ELF-1 (cell line): Measurements from ENCODE around the gene YPEL2.
A peak's percentile ranks its signal among the peaks of the same experiment; 100 is the strongest.
"Not testable (repeated sequence)": the region's sequence is repeated elsewhere in the genome, so short reads cannot be mapped to it uniquely, and the experiment has no call there.

Source experiments
- DNase-seq: peaks from one replicate; pipeline ENCODE4 v3.0.0-alpha.2; 2016; ENCODE audit warnings: low read depth, low spot score

YPEL2 gene, protein sequence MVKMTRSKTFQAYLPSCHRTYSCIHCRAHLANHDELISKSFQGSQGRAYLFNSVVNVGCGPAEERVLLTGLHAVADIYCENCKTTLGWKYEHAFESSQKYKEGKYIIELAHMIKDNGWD

DNA sequence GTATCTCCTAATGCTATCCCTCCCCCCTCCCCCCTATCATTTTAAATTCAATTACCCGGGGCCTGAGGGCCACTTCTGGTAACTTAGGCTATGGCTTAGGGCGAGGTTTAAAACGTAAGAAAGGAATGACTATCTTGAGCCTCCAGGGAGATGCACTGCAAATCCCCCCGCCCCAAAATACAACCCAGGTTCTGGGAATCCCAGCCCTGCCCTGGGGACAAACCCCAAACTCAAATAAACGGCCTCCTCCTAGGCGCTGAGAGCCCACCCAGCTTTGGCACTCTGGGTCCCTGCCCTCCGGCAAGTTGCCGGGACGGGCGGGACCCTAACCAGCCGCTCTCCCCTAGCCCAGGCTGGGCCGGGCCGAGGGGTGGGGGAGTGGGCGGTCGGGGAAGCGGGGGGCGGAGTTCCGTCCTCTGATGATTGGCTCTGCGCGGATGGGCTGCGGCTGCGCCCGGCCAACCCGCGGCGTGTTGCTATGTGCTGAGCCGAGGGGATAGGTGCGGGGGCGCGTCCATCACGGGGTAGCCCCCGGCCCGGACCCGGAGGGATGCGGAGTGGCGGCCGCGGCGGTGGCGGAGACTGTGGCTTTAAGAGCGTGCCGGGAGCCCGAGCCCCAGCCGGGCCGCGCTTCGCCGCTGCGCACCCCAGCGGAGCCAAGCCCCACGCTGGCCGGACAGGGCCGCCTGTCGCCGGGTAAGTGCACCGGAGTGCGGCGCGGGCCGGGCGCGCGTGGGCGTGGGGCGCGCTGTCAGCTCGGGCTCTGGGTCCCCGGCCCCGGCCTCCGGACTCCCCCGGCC, at the start of gene YPEL2:
YPEL2 (plus strand) TSS at position 527 of the 800 bp plus-strand sequence. CDS start 21,755 bp downstream, outside the sequence.
- peak; percentile 96 for DNase-seq

DNA sequence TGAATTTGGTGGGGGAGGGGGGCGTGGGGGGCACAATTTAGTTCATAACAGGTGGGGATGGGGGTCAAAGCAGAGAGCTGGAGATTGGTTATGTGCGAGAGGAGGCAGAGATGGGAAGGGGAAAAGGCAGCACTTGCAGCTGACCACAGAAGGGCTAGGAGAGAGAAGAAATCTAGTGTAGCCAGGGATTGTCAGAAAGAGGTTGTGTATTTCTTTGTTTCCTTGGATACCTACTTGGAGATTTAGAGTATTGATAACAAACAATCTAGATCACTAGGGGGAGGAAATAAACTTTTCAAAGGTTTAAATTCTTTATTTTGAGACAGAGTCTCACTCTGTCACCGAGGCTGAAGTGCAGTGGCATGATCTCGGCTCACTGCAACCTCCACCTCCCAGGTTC, 47.1 kb upstream of the YPEL2 start:
- DNase-seq, result no peak

DNA sequence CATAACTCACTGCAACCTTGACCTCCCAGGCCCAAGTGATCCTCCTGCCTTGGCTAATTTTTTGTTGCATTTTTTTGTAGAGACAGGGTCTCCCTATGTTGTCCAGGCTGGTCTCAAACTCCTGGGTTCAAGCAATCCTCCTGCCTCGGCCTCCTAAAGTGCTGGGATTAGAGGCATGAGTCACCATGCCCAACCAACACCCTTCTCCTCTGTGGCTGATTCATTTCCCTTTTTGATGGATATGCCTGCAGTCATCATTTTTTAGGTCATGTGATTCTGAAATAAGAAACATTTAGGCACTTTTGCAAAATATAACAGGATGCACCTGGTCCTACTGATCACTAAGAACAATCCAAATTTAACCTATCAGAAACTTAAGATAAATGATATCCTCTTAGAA, 44.0 kb upstream of the YPEL2 start:
- DNase-seq, result no peak

DNA sequence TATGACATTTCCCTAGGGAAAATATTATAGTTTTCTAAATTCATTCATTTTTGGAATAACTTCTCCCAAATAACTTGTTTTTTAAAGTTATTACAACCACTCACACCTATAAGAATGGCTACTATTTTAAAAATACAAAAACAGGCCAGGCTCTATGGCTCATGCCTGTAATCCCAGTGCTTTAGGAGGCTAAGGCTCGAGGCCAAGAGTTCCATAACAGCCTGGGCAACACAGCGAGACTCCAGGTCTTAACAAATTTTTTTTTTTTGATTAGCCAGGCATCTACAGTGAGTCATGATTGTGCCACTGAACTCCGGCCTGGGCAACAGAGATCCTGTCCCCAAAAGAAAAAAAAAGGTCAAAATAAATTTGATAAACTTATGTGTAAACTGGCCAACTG, 43.6 kb upstream of the YPEL2 start:
- no peak for DNase-seq

DNA sequence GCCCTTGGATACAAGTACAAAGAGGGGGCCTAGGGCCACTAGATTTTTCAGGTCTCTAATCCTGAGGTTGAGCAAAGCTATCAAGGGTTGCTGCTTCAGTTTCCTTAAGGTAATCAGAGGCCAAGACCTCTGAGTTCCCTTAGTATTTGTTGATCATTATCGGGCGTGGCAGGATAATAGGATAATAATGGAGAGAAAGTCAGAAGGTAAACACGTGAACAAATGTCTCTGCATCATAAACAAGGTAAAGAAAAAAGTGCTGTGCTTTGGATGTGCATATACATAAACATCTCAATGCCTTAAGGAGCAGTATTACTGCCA, 41.5 kb upstream of the YPEL2 start:
- no peak for DNase-seq

DNA sequence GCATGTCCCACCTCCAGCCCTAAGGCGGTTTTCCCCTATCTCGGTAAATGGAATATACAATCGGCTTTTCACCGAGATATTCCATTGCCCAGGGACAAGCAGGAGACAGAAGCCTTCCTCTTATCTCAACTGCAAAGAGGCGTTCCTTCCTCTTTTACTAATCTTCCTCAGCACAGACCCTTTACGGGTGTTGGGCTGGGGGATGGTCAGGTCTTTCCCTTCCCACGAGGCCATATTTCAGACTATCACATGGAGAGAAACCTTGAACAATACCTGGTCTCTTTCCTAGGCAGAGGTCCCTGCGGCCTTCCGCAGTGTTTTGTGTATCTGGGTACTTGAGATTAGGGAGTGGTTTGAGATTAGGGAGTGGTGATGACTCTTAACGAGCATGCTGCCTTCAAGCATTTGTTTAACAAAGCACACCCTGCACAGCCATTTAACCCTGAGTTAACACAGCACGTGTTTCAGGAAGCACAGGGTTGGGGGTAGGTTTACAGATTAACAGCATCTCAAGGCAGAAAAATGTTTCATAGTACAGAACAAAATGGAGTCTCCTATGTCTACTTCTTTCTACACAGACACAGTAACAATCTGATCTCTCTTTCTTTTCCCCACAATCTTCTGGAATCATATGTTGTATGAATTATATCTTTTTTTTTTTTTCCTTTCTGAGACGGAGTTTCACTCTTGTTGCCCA, 41.0 kb upstream of the YPEL2 start:
- peak; percentile 92 for DNase-seq

DNA sequence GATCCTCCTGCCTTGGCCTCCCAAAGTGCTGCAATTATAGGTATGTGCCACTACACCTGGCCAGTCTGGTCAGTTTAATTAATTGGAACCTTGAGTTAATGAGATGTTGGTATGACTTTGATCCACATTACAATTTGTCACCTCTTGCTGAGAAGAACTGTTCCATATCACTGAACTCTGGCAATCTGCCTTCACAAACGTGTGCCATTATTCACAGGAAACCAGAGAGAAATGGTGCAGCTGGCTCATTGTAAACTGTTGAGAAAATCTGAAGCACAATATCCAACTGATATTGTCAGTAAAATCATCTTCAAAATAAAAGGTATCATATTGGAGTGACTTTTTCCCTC, 39.3 kb upstream of the YPEL2 start:
- no peak for DNase-seq

DNA sequence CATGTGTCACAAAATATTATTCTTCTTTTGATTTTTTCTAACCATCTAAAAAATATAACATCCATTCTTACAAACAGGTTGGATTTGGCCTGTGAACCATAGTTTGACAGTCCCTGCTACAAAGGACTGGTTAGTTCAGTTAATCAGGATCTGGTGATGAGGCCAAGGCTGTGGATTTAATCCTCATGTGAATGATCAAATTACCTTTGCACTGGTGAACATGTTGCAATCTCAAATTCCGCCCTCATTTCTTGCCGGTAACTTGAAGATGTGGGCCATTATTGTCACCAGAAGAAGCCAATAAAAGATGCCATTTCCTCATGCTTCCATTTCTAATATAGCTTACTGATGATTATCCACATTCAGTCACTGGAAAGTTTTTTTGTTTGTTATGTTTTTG, 35.3 kb upstream of the YPEL2 start:
- no peak for DNase-seq

DNA sequence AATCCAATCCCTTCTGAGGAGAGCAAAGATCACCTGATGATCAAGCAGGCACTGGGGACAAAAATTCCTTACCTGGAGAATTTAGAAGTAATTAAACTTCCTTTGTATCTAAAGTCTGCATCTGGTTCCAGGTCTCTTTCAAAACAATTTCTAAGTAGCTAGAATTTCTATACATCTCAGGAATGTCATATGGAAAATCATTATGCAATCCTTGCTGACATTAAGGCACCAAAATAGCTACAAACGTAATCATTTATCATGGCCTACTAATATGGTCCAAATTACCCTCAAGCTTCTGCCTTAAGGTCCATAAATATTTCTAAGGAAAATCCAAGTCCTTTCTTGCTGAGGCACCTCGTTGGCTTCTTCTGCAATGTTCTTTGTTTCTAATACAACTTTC, 32.9 kb upstream of the YPEL2 start:
- no peak for DNase-seq

DNA sequence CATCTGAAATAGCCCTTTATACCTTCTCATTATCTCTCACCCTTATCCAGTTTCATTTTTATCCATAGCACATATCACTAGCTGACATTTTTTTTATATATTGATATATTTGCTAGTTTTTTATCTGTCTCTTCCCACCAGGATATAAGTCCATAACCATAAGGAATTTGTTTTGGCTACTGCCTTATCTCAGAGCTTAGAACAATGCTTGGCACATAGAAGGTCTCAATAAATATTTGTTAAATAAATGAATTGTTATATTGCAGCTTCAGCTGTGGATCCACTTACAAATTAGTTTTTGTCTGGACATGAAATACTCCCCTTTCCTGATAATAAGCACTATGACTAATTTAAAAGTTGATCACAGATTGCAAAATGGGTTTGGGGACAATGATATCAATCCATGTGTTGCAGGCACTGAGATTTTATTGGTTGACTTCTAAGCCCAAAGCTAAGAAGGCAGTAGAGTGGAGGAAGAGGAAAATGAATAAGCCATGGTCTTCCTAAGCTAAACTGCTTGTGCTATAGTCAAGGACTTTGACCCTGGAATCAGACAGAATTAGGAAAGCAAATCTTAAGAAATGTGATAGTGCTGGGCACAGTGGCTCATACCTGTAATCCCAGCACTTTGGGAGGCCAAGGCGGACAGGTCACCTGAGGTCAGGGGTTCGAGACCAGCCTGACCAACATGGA, 31.9 kb upstream of the YPEL2 start:
- no peak for DNase-seq

DNA sequence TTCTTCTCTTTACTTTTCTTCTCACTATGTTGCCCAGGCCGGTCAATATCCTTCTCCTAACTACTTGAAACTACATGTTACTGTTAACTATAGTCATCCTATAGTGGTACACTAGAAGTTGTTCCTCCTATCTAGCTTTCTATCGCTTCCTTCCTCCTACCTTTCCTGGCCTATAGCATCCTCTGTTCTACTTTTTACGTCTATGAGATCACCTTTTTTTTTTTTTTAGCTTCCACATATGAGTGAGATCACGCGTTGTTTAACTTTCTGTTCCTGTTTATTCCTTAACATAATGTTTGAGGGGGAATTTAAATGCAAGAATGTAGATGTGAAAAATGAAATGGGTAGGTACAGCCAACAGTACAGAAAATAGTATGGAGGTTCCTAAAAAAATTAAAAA, 30.5 kb upstream of the YPEL2 start:
- no peak for DNase-seq

DNA sequence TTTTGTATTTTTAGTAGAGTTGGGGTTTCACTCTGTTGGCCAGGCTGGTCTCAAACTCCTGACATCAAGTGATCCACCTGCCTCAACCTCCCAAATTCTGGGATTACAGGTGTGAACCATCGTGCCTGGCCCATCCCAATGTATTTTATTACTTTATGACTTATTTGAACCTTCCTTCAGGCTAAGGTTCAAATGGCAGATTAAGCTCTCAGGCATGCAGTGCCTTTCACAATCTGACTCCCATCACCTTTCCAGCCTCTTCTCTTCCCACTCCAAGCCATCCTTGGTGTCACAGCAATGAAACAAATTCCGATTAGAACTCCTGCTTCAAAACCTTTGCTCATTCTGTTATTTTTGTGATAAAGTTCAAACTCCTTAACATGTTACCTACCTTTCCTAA, 26.6 kb upstream of the YPEL2 start:
- no peak for DNase-seq

DNA sequence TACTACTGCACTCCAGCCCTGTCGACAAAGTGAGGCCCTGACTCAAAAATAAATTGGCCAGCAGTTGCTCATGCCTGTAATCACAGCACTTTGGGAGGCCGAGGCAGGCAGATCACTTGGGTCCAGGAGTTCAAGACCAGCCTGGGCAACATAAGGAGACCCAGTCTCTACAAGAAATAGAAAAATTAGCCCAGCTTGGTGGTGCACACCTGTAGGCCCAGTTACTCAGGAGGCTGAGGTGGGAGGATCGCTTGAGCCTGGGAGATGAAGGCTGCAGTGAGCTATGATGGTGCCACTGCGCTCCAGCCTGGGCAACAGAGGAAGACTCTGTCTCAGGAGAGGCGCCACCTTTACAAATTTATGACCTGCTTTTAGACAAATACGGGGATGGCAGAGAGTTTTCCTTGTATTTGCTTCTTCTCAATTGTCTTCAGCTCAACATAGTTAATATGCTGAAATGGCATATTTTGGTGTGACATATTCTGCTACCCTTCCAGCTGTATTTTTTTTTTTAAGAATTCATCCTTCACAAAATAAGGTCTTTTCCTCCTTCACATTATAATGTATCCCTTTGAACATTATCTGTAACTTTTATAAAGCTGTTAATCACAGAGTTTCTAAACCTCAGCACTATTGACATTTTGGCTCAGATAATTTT, 21.1 kb upstream of the YPEL2 start:
- DNase-seq, result no peak

DNA sequence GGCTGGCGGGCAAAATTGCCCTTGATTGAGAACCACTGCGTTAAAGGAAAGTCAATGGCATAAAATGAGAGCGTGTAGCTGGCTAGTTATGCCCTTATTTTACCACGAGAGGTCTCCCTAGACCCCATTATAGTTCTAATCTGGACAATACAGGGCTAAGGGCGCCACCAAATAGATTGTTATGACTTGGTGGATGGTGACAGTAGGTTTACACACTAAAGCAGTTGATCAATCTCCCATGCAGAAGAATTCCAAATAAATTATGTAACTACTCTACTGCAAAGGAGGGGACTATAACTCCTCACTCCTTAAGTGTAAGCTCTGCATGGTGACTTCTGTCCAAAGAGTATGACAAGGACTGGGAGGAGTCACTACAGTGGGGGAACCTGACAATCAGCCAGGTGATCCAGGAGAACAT, 20.4 kb upstream of the YPEL2 start:
- peak; percentile 54 for DNase-seq

DNA sequence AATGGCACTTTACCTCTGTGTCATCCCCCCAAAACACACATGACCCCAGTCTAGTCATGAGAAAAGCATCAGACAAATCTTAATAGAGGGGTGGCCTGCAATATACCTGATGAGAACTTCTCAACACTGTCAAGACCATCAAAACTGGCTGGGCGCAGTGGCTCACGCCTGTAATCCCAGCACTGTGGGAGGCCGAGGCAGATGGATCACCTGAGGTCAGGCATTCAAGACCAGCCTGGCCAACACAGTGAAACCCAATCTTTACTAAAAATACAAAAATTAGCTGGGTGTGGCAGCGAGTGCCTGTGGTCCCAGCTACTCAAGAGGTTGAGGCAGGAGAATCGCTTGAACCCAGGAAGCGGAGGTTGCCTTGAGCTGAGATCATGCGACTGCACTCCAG, 19.9 kb upstream of the YPEL2 start:
- DNase-seq, result not testable (repeated sequence)

DNA sequence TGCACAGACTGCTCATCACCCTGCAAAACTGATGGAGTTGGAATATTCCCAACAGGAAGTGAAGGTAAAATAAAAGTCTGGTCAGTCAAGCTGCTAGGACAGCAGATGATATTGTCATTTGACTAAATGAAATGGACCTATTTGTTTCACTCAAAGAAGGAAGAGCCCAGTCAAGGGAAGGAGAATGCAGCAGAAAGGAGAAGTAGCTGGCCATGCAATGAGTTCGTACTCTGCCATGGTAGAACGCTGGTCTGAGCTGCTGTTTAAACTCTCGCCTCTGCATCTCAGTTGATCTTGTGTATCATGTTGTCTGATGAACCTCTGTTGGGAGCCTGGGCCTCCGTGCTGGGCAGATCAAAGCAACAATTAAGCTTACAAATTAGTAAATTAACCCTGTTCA, 15.6 kb upstream of the YPEL2 start:
- DNase-seq, result no peak

DNA sequence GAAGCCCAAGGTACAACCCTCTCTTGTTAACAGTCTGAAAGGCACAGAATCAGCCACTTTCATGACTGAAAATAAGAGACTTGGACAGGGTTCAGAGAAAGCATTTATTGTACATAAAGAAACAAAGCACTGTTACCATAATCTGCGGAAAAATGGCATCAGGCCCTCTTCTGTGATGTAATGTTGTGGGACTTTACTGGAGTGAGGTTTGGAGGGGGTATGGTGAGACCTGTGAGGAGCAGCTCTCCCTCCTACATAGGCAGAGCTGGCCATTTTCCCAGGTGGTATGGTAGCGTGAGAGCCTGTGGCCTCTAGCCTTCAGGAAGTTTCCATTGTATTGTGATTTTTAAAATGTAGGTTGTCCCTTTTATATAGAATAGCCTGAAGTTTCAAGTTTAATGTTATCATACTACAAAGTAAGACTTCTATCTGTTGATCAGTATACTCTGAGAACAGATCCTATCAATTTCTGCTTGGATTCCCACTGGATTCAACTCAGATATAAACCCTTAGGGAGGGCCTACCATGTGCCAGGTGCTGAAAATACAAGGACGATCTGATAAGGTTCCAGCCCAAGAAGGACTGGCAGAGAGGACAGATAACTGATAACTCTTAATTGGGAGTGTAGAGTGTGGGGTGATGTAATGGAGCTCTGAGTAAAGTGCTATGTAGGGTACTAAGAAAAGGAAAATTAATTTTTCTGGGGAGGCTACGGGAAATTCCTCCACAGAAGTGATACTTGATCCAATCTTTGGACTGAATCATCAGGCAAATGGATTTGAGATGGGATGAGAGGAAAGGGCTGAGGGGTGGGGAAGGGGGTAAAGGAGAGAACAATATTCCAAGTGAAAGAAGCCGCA, 4.1 kb upstream of the YPEL2 start:
- no peak for DNase-seq

DNA sequence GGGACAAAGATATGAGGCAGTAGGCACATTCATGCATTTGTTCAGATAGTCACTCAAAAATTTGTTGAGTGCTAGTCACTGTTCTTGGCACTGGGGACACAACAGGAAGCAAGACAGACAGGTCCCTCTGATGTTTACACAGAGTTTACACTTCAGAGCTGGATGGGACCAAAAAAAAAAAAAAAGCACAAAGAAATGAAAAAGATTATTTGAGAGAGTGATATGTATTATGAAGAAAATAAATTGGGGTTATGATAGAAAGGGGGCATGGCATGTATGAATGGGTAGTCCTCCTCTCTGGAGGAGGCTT, 3.5 kb upstream of the YPEL2 start:
- no peak for DNase-seq

DNA sequence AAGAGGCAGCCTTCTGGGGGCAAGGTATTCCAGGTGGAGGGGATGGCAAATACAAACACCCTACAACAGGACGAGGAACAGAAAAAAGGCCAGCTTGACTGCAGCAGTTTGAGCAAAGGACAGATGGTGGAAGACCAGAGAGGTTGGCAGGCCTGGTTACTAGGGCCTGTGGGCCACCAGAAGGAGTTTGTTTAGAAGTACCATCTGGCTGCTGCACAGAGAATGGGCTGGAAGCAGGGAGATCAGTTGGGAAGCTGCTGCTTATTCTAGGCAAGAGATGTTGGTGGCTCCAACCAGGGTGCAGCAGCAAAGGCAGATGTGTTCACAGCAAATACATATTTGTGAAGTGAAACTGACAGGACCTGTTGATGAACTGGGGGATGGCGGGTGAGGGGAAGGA, 2.9 kb upstream of the YPEL2 start:
- no peak for DNase-seq

DNA sequence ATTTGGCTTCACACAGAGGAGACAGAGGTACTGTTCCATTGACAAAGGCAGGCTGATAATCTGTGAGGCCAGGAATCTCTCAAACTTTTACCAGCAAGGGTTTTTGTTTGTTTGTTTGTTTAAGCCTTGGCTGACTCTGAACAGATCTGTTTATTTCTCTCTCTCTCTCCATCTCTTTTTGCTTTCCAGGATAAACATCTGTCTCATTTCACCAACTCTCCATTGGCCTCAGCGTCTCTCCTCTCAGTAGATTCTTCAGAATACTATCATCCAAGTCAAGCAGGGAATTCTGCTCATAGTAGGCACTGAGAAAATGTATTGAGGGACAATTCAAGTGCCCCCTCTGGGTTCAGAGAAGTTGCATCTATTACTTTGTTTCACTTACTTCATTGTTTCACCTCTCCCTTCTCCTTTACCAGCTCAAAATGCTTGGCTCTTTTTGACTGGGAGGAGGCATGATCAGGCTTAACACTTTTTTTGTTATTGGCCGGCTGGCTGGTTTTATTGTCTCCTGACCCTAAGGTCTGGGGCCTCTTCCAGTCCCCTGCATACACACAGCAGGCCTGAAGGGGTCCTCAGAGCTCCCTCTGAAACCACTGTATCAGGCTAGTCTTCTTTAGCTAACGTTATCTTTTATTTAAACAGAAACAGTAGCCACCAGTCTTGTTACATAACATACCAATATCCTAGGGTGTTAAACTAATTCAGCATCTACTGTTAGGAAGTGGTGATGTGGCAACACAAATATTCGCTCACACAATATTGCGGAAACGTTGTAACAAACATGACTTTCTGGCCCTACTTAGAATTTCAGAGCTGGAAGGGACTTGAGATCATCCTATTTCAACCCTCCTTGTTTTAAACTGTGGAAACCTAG, 2.0 kb upstream of the YPEL2 start:
- DNase-seq, result peak; percentile 85
